ENCODE data around the gene PRSS1. TPM values are rescaled to one million over a fixed set of nuclear protein-coding genes. Genes with fewer than 3 reads are reported as not detected.
"Not testable (repeated sequence)": the region's sequence is repeated elsewhere in the genome, so short reads cannot be mapped to it uniquely, and the experiment has no call there.

The PRSS1 gene
- not detected in 2 replicates for polyA plus RNA-seq (2014; cell fraction: cytosol; rRNA removed)
- polyA plus RNA-seq (2014; cell fraction: nucleus; rRNA removed) = not detected in 2 replicates

GRCh38 chr7:142749218-142749993 lies at the start of gene PRSS1:
PRSS1 (plus strand) TSS chr7:142749472; CDS start chr7:142749485, 13 bp downstream.
- DNase-seq (ENCODE audit: low spot score) = no peak

- not testable (repeated sequence) for DNase-seq (ENCODE audit: low spot score)
Observed at GRCh38 chr7:142700935-142701334, 48.3 kb upstream of the PRSS1 start.

- DNase-seq (ENCODE audit: low spot score) = no peak
Observed at GRCh38 chr7:142703655-142704305, 45.5 kb upstream of the PRSS1 start.

GRCh38 chr7:142708726-142709125 lies 40.5 kb upstream of the PRSS1 start:
- not testable (repeated sequence) for DNase-seq (ENCODE audit: low spot score)

- no peak for DNase-seq (ENCODE audit: low spot score)
Observed at GRCh38 chr7:142709921-142710320, 39.4 kb upstream of the PRSS1 start.

GRCh38 chr7:142711196-142711595 lies 38.1 kb upstream of the PRSS1 start:
- DNase-seq (ENCODE audit: low spot score) = no peak

GRCh38 chr7:142711746-142712616 lies 37.3 kb upstream of the PRSS1 start:
- DNase-seq (ENCODE audit: low spot score) = peak; percentile 10

- DNase-seq (ENCODE audit: low spot score) = no peak
Observed at GRCh38 chr7:142712617-142712957, 36.7 kb upstream of the PRSS1 start.

GRCh38 chr7:142714375-142714774 lies 34.9 kb upstream of the PRSS1 start:
- DNase-seq (ENCODE audit: low spot score) = no peak

GRCh38 chr7:142716596-142716995 lies 32.7 kb upstream of the PRSS1 start:
- no peak for DNase-seq (ENCODE audit: low spot score)

GRCh38 chr7:142717453-142717852 lies 31.8 kb upstream of the PRSS1 start:
- DNase-seq (ENCODE audit: low spot score) = no peak

GRCh38 chr7:142718313-142718712 lies 31.0 kb upstream of the PRSS1 start:
- DNase-seq (ENCODE audit: low spot score) = no peak

GRCh38 chr7:142720172-142720773 lies 29.0 kb upstream of the PRSS1 start:
- DNase-seq (ENCODE audit: low spot score) = no peak

GRCh38 chr7:142720986-142721385 lies 28.3 kb upstream of the PRSS1 start:
- no peak for DNase-seq (ENCODE audit: low spot score)

GRCh38 chr7:142722248-142722794 lies 27.0 kb upstream of the PRSS1 start:
- DNase-seq (ENCODE audit: low spot score) = no peak

- no peak for DNase-seq (ENCODE audit: low spot score)
Observed at GRCh38 chr7:142733271-142733670, 16.0 kb upstream of the PRSS1 start.

- DNase-seq (ENCODE audit: low spot score) = no peak
Observed at GRCh38 chr7:142739923-142740492, 9.3 kb upstream of the PRSS1 start.

GRCh38 chr7:142740786-142741185 lies 8.5 kb upstream of the PRSS1 start:
- DNase-seq (ENCODE audit: low spot score) = no peak

- DNase-seq (ENCODE audit: low spot score) = not testable (repeated sequence)
Observed at GRCh38 chr7:142741932-142742331, 7.3 kb upstream of the PRSS1 start.

GRCh38 chr7:142745091-142745635 lies 4.1 kb upstream of the PRSS1 start:
- DNase-seq (ENCODE audit: low spot score) = no peak

GRCh38 chr7:142745745-142746144 lies 3.5 kb upstream of the PRSS1 start:
- no peak for DNase-seq (ENCODE audit: low spot score)
